OCI-LY1 (cell line): Measurements from ENCODE around the gene NUP42.

ENCODE experiments used
- H2AFZ ChIP-seq: fragments of 200-600 bp; sonication (generic), shearing (Covaris generic); 2 replicates; pipeline ENCODE4 v1.6.0; 2014; ENCODE audit warnings: antibody characterized with exemption, mild to moderate bottlenecking, low read length
- H3F3A ChIP-seq: fragments of 200-600 bp; sonication (generic), shearing (Covaris generic); 2 replicates; pipeline ENCODE4 v1.6.0; 2014; ENCODE audit warnings: mild to moderate bottlenecking, antibody characterized with exemption, low read length, moderate library complexity; ENCODE audit not compliant: insufficient read depth
- H3K27ac ChIP-seq: fragments of 200-600 bp; sonication (generic); 2 replicates; pipeline ENCODE4 v1.5.1; 2014; ENCODE audit warnings: low read length, mixed run types, mild to moderate bottlenecking, low read depth; ENCODE audit not compliant: poor library complexity, severe bottlenecking
- H3K27me3 ChIP-seq: fragments of 200-600 bp; sonication (generic); 2 replicates; pipeline ENCODE4 v1.6.0; 2014; ENCODE audit warnings: antibody characterized with exemption, mild to moderate bottlenecking, low read length, moderate library complexity; ENCODE audit not compliant: insufficient read depth
- H3K36me3 ChIP-seq: fragments of 200-600 bp; sonication (generic); 2 replicates; pipeline ENCODE4 v1.6.1; 2014; ENCODE audit warnings: mild to moderate bottlenecking, antibody characterized with exemption, low read length, moderate library complexity, mixed read lengths; ENCODE audit not compliant: insufficient read depth
- H3K4me1 ChIP-seq: fragments of 200-600 bp; sonication (generic); 2 replicates; pipeline ENCODE4 v1.5.1; 2014; ENCODE audit warnings: mild to moderate bottlenecking, low read length, moderate library complexity; ENCODE audit not compliant: insufficient read depth, severe bottlenecking
- H3K4me2 ChIP-seq: fragments of 200-600 bp; sonication (generic), shearing (Covaris generic); 2 replicates; pipeline ENCODE4 v1.6.1; 2014; ENCODE audit warnings: low read length
- H3K4me3 ChIP-seq: fragments of 200-600 bp; sonication (generic); 2 replicates; pipeline ENCODE4 v1.5.1; 2014; ENCODE audit warnings: low read length, low read depth, mild to moderate bottlenecking, mixed read lengths; ENCODE audit not compliant: poor library complexity, severe bottlenecking
- H3K79me2 ChIP-seq: fragments of 200-600 bp; shearing (Covaris generic); 2 replicates; pipeline ENCODE4 v1.6.1; 2016; ENCODE audit warnings: mixed run types, low read length, mixed read lengths; ENCODE audit not compliant: insufficient read depth
- H3K9ac ChIP-seq: fragments of 200-600 bp; sonication (generic), shearing (Covaris generic); 2 replicates; pipeline ENCODE4 v1.6.1; 2014; ENCODE audit warnings: mild to moderate bottlenecking, low read length, mixed read lengths
- H3K9me2 ChIP-seq: fragments of 200-600 bp; sonication (generic), shearing (Covaris generic); 2 replicates; pipeline ENCODE4 v1.6.1; 2014; ENCODE audit warnings: low read depth, mild to moderate bottlenecking, low read length, mixed read lengths
- H3K9me3 ChIP-seq: fragments of 200-600 bp; shearing (Covaris generic); 2 replicates; pipeline ENCODE4 v1.6.1; 2014; ENCODE audit warnings: low read length, mixed read lengths
- H4K20me1 ChIP-seq: fragments of 200-600 bp; sonication (generic), shearing (Covaris generic); 2 replicates; pipeline ENCODE4 v1.6.0; 2016; ENCODE audit warnings: mild to moderate bottlenecking, low read length; ENCODE audit not compliant: insufficient read depth
- CTCF ChIP-seq: fragments of 200-600 bp; sonication (generic), shearing (Covaris generic); IDR thresholded peaks from 2 replicates; pipeline ENCODE4 v1.5.1; 2017; ENCODE audit warnings: mild to moderate bottlenecking, antibody characterized with exemption, low read length, moderate library complexity, mixed read lengths
- EZH2 ChIP-seq: fragments of 200-600 bp; sonication (generic), shearing (Covaris generic); IDR thresholded peaks from 2 replicates; pipeline ENCODE4 v1.8.0; 2017; ENCODE audit warnings: borderline replicate concordance, mixed run types, mild to moderate bottlenecking, antibody characterized with exemption, low read length, moderate library complexity, mixed read lengths

The NUP42 gene

GRCh38 chr7:23212395-23212794, 30.5 kb downstream of the NUP42 start:
- no peaks in the 10 kb centered on the region for H3K9me3 ChIP-seq
- H4K20me1 ChIP-seq: no peaks in the 10 kb centered on the region
- no peak overlapping the region for H3K4me2 ChIP-seq
- no peak overlapping the region for H2AFZ ChIP-seq
- H3K4me1 ChIP-seq: no peaks in the 10 kb centered on the region
- no peaks in the 10 kb centered on the region for H3K79me2 ChIP-seq
- no peak overlapping the region for H3K9ac ChIP-seq
- no peak for TF ChIP-seq CTCF
- TF ChIP-seq EZH2: no peak
- no peak overlapping the region for H3K27ac ChIP-seq
- no peak overlapping the region for H3K4me3 ChIP-seq
- no peaks in the 10 kb centered on the region for H3F3A ChIP-seq
- H3K9me2 ChIP-seq: no peaks in the 10 kb centered on the region
- no peaks in the 10 kb centered on the region for H3K36me3 ChIP-seq
- no peaks in the 10 kb centered on the region for H3K27me3 ChIP-seq

GRCh38 chr7:23212841-23213240, 31.0 kb downstream of the NUP42 start:
- TF ChIP-seq EZH2 (no peak), CTCF (no peak)
- no peak overlapping the region for H3K9ac ChIP-seq
- H3K4me3 ChIP-seq: no peak overlapping the region
- no peaks in the 10 kb centered on the region for H3K27me3 ChIP-seq
- no peaks in the 10 kb centered on the region for H3F3A ChIP-seq
- H3K9me3 ChIP-seq: no peaks in the 10 kb centered on the region
- H3K36me3 ChIP-seq: no peaks in the 10 kb centered on the region
- no peak overlapping the region for H2AFZ ChIP-seq
- H3K4me1 ChIP-seq: no peaks in the 10 kb centered on the region
- H3K79me2 ChIP-seq: no peaks in the 10 kb centered on the region
- no peak overlapping the region for H3K27ac ChIP-seq
- H3K9me2 ChIP-seq: no peaks in the 10 kb centered on the region
- no peak overlapping the region for H3K4me2 ChIP-seq
- H4K20me1 ChIP-seq: no peaks in the 10 kb centered on the region

- no peaks in the 10 kb centered on the region for H4K20me1 ChIP-seq
- no peaks in the 10 kb centered on the region for H3K4me1 ChIP-seq
- H3K79me2 ChIP-seq: no peaks in the 10 kb centered on the region
- no peak overlapping the region for H3K4me3 ChIP-seq
- no peak overlapping the region for H2AFZ ChIP-seq
- no peaks in the 10 kb centered on the region for H3K9me2 ChIP-seq
- no peaks in the 10 kb centered on the region for H3K36me3 ChIP-seq
- no peak for TF ChIP-seq CTCF
- no peak for TF ChIP-seq EZH2
- no peak overlapping the region for H3K9ac ChIP-seq
- H3F3A ChIP-seq: no peaks in the 10 kb centered on the region
- 0 out of 2 replicates have a peak, but pooled peaks cover 4% of the 10 kb centered on the region for H3K27me3 ChIP-seq
- H3K9me3 ChIP-seq: no peaks in the 10 kb centered on the region
- H3K4me2 ChIP-seq: no peak overlapping the region
- H3K27ac ChIP-seq: no peak overlapping the region
Measured at GRCh38 chr7:23213755-23214154, 31.9 kb downstream of the NUP42 start.
